HEK293 (cell line): ENCODE measurements around the gene MME.

Experiments
- CTCF ChIA-PET: fragments of 350-600 bp; formaldehyde crosslinking; extraction: SDS; loops from one replicate; lab custom pipeline; 2021; ENCODE audit warnings: antibody characterized with exemption; lab: Yijun Ruan, JAX
- POLR2A ChIA-PET: fragments of 300-600 bp; formaldehyde crosslinking; extraction: SDS; loops from one replicate; lab custom pipeline; 2020; ENCODE audit warnings: antibody characterized with exemption, inconsistent platforms; lab: Yijun Ruan, JAX
- H3K27ac ChIP-seq: fragments of 200-500 bp; sonication (Bioruptor generic); 2 replicates; pipeline ENCODE4 v1.5.1; 2014; ENCODE audit warnings: low read depth, low read length, control low read depth, inconsistent platforms; ENCODE audit errors: extremely low read depth
- H3K36me3 ChIP-seq, 2 experiments: fragments of 200-500 bp in 1 of 2; sonication (Bioruptor generic) in 1 of 2; 1 replicate in 1 of 2; 2 replicates in 1 of 2; pipeline ENCODE4 v1.5.1; 2014 to 2017; ENCODE audit warnings: inconsistent platforms in 2 of 2, low read length in 2 of 2; ENCODE audit not compliant: control insufficient read depth in 2 of 2, insufficient read depth in 1 of 2
- H3K4me1 ChIP-seq: fragments of 200-500 bp; sonication (Bioruptor generic); 2 replicates; pipeline ENCODE4 v1.5.1; 2014; ENCODE audit warnings: mild to moderate bottlenecking, low read length, inconsistent platforms; ENCODE audit not compliant: control insufficient read depth, insufficient read depth
- H3K4me3 ChIP-seq: 2 replicates; pipeline ENCODE4 v1.5.1; 2011; ENCODE audit warnings: low read depth, mild to moderate bottlenecking, control low read depth, low read length, moderate library complexity
- H3K9me3 ChIP-seq: fragments of 200-500 bp; sonication (Bioruptor generic); 2 replicates; pipeline ENCODE4 v1.5.1; 2014; ENCODE audit warnings: low read depth, low read length, inconsistent platforms; ENCODE audit not compliant: control insufficient read depth, insufficient read depth
- AEBP2 ChIP-seq: fragments of 450-650 bp; formaldehyde crosslinking; IDR thresholded peaks from 2 replicates; pipeline ENCODE4 v1.5.1; 2016; ENCODE audit warnings: missing biosample characterization, missing genetic modification characterization, borderline replicate concordance
- GLI4 ChIP-seq: fragments of 450-650 bp; formaldehyde crosslinking; IDR thresholded peaks from 2 replicates; pipeline ENCODE4 v1.5.1; 2016; ENCODE audit warnings: missing biosample characterization, missing genetic modification characterization
- HOXA7 ChIP-seq: sonication (generic); formaldehyde crosslinking; IDR thresholded peaks from 2 replicates; pipeline ENCODE4 v1.8.1; 2022; ENCODE audit warnings: missing genetic modification reagents, borderline replicate concordance
- OVOL3 ChIP-seq: fragments of 450-650 bp; formaldehyde crosslinking; IDR thresholded peaks from 2 replicates; pipeline ENCODE4 v1.5.1; 2016; ENCODE audit warnings: missing biosample characterization, missing genetic modification characterization
- TSHZ1 ChIP-seq: fragments of 450-650 bp; formaldehyde crosslinking; IDR thresholded peaks from 2 replicates; pipeline ENCODE4 v1.5.1; 2016; ENCODE audit warnings: missing biosample characterization, missing genetic modification characterization, borderline replicate concordance
- ZNF114 ChIP-seq: fragments of 450-650 bp; formaldehyde crosslinking; IDR thresholded peaks from 2 replicates; pipeline ENCODE4 v1.5.0; 2017; ENCODE audit warnings: missing biosample characterization, missing genetic modification characterization
- ZNF19 ChIP-seq: fragments of 450-650 bp; formaldehyde crosslinking; IDR thresholded peaks from 2 replicates; pipeline ENCODE4; 2016; ENCODE audit warnings: missing biosample characterization, missing genetic modification characterization, low read depth
- ZNF24 ChIP-seq: fragments of 450-650 bp; formaldehyde crosslinking; IDR thresholded peaks from 2 replicates; pipeline ENCODE4 v1.5.1; 2016; ENCODE audit warnings: missing biosample characterization, missing genetic modification characterization
- ZNF423 ChIP-seq: fragments of 450-650 bp; formaldehyde crosslinking; IDR thresholded peaks from 2 replicates; pipeline ENCODE4 v1.5.1; 2016; ENCODE audit warnings: missing biosample characterization, missing genetic modification characterization
- ZNF501 ChIP-seq: fragments of 450-650 bp; formaldehyde crosslinking; IDR thresholded peaks from 2 replicates; pipeline ENCODE4 v1.5.1; 2016; ENCODE audit warnings: missing biosample characterization, missing genetic modification characterization
- ZNF548 ChIP-seq: fragments of 450-650 bp; formaldehyde crosslinking; IDR thresholded peaks from 2 replicates; pipeline ENCODE4 v1.5.1; 2016; ENCODE audit warnings: missing biosample characterization, missing genetic modification characterization
- ZNF623 ChIP-seq: fragments of 450-650 bp; formaldehyde crosslinking; IDR thresholded peaks from 2 replicates; pipeline ENCODE4 v1.5.1; 2016; ENCODE audit warnings: missing biosample characterization, missing genetic modification characterization
- ZNF639 ChIP-seq: fragments of 450-650 bp; formaldehyde crosslinking; IDR thresholded peaks from 2 replicates; pipeline ENCODE4 v1.5.1; 2016; ENCODE audit warnings: missing biosample characterization, missing genetic modification characterization
- ZNF792 ChIP-seq: fragments of 450-650 bp; formaldehyde crosslinking; IDR thresholded peaks from 2 replicates; pipeline ENCODE4 v1.5.1; 2016; ENCODE audit warnings: missing biosample characterization, missing genetic modification characterization
- ZNF830 ChIP-seq: fragments of 450-650 bp; IDR thresholded peaks from 2 replicates; pipeline ENCODE4 v1.5.0; 2018; ENCODE audit warnings: missing biosample characterization, missing genetic modification characterization, low read depth, mild to moderate bottlenecking, moderate library complexity
- ZNF837 ChIP-seq: fragments of 450-650 bp; formaldehyde crosslinking; IDR thresholded peaks from 2 replicates; pipeline ENCODE4 v1.5.1; 2016; ENCODE audit warnings: missing biosample characterization, missing genetic modification characterization
- ZSCAN16 ChIP-seq: fragments of 450-650 bp; formaldehyde crosslinking; IDR thresholded peaks from 2 replicates; pipeline ENCODE4 v1.5.1; 2016; ENCODE audit warnings: missing biosample characterization, missing genetic modification characterization
- TF ChIP-seq, protein P1 (sequence below): fragments of 450-650 bp; formaldehyde crosslinking; IDR thresholded peaks from 2 replicates; pipeline ENCODE4 v1.5.1; 2016; ENCODE audit warnings: missing biosample characterization, missing genetic modification characterization
- TF ChIP-seq, protein P2 (sequence below): fragments of 450-650 bp; formaldehyde crosslinking; IDR thresholded peaks from 2 replicates; pipeline ENCODE4 v1.5.1; 2016; ENCODE audit warnings: missing biosample characterization, missing genetic modification characterization

MME gene

GRCh38 chr3:155196131-155197021, 116.3 kb downstream of the MME start:
- Histone ChIP-seq H3K9me3 (no peaks in the 10 kb centered on the region), H3K4me1 (no peaks in the 10 kb centered on the region), H3K36me3 (no peaks in the 10 kb centered on the region), H3K27ac (no peak overlapping the region), H3K4me3 (no peak overlapping the region)
- TF ChIP-seq TSHZ1 (tag by site-specific recombination) (no peak), ZNF623 (tag by site-specific recombination) (no peak), HOXA7 (CRISPR knock-in tag) (no peak)
- TF ChIP-seq, protein P1, sequence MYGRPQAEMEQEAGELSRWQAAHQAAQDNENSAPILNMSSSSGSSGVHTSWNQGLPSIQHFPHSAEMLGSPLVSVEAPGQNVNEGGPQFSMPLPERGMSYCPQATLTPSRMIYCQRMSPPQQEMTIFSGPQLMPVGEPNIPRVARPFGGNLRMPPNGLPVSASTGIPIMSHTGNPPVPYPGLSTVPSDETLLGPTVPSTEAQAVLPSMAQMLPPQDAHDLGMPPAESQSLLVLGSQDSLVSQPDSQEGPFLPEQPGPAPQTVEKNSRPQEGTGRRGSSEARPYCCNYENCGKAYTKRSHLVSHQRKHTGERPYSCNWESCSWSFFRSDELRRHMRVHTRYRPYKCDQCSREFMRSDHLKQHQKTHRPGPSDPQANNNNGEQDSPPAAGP = no peak
- CTCF ChIA-PET = no interaction called here
- POLR2A ChIA-PET = no interaction called here

GRCh38 chr3:155197786-155198185, 117.7 kb downstream of the MME start:
- CTCF ChIA-PET = interaction anchor here (0.7 kb wide), 1 partner anchor 126 kb away, joined by 3 read pairs; no protein-coding TSS in a partner anchor
- POLR2A ChIA-PET = no interaction called here
- TF ChIP-seq ZNF114 = no peak
- TF ChIP-seq ZNF24 (tag by site-specific recombination) = no peak
- TF ChIP-seq GLI4 (tag by site-specific recombination) = no peak
- no peaks in the 10 kb centered on the region for H3K36me3 ChIP-seq
- H3K27ac ChIP-seq = no peak overlapping the region
- no peak overlapping the region for H3K4me3 ChIP-seq
- no peaks in the 10 kb centered on the region for H3K4me1 ChIP-seq
- no peaks in the 10 kb centered on the region for H3K9me3 ChIP-seq

DNA sequence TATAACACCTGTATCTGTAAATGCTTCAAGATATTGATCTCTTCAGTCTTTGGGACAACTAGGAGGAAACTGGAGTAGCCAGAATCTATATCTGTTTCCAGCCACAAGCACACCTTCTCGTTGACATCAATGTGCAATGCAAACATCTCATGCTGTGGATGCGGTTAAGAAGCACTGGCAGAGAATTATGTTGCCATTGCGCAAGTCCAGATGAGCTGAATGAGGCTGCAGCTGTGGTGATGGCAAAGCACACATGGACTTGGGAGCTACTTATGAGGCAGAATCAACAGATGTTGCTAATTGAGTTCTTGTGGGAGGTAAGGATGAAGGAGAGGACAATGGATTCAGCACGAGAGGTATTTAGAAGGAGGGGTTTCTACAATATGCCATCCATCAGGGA, 122.5 kb downstream of the MME start:
- no peaks in the 10 kb centered on the region for H3K4me1 ChIP-seq
- ChIA-PET POLR2A (no interaction called here), CTCF (interaction anchor here (0.6 kb wide), 1 partner anchor 133 kb away, joined by 3 read pairs; no protein-coding TSS in a partner anchor)
- no peak for TF ChIP-seq ZNF501 (tag by site-specific recombination)
- no peak for TF ChIP-seq ZNF548 (tag by site-specific recombination)
- no peak for TF ChIP-seq OVOL3 (tag by site-specific recombination)
- TF ChIP-seq GLI4 (tag by site-specific recombination) = no peak
- TF ChIP-seq ZSCAN16 (tag by site-specific recombination) = no peak
- no peak for TF ChIP-seq ZNF423
- no peak for TF ChIP-seq ZNF837 (tag by site-specific recombination)
- TF ChIP-seq, protein P2, sequence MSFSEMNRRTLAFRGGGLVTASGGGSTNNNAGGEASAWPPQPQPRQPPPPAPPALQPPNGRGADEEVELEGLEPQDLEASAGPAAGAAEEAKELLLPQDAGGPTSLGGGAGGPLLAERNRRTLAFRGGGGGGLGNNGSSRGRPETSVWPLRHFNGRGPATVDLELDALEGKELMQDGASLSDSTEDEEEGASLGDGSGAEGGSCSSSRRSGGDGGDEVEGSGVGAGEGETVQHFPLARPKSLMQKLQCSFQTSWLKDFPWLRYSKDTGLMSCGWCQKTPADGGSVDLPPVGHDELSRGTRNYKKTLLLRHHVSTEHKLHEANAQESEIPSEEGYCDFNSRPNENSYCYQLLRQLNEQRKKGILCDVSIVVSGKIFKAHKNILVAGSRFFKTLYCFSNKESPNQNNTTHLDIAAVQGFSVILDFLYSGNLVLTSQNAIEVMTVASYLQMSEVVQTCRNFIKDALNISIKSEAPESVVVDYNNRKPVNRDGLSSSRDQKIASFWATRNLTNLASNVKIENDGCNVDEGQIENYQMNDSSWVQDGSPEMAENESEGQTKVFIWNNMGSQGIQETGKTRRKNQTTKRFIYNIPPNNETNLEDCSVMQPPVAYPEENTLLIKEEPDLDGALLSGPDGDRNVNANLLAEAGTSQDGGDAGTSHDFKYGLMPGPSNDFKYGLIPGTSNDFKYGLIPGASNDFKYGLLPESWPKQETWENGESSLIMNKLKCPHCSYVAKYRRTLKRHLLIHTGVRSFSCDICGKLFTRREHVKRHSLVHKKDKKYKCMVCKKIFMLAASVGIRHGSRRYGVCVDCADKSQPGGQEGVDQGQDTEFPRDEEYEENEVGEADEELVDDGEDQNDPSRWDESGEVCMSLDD (tag by site-specific recombination) = no peak
- no peak for TF ChIP-seq ZNF639
- no peak for TF ChIP-seq AEBP2 (tag by site-specific recombination)
- no peak for TF ChIP-seq ZNF19 (tag by site-specific recombination)
- TF ChIP-seq ZNF830 (tag by site-specific recombination) = no peak
- TF ChIP-seq ZNF792 (tag by site-specific recombination) = no peak

More for the DNA sequence above, 122.5 kb downstream of the MME start:
- no peak overlapping the region for H3K27ac ChIP-seq
- H3K36me3 ChIP-seq = no peaks in the 10 kb centered on the region
- H3K9me3 ChIP-seq = no peaks in the 10 kb centered on the region
- H3K4me3 ChIP-seq = no peak overlapping the region
